HepG2 (cell line): ENCODE results near the gene POLH. TPM values are rescaled to one million over a fixed set of nuclear protein-coding genes. Genes with fewer than 3 reads are reported as not detected.

Source experiments
- BORCS8-MEF2B ChIP-seq: sonication (generic); formaldehyde crosslinking; IDR thresholded peaks from 2 replicates; pipeline ENCODE4 v1.8.0; 2022; ENCODE audit warnings: mild to moderate bottlenecking, missing genetic modification reagents
- BRCA1 ChIP-seq: sonication (generic); formaldehyde crosslinking; IDR thresholded peaks from 2 replicates; pipeline ENCODE4 v1.4.0; 2020; ENCODE audit warnings: missing genetic modification reagents
- EEA1 ChIP-seq: sonication (generic); formaldehyde crosslinking; IDR thresholded peaks from 2 replicates; pipeline ENCODE4 v1.5.1; 2020; ENCODE audit warnings: mild to moderate bottlenecking, missing genetic modification reagents, borderline replicate concordance
- FOXJ3 ChIP-seq: sonication (generic); formaldehyde crosslinking; IDR thresholded peaks from 2 replicates; pipeline ENCODE4 v1.4.0; 2020; ENCODE audit warnings: missing genetic modification reagents, mild to moderate bottlenecking, borderline replicate concordance
- IKZF4 ChIP-seq: sonication (generic); formaldehyde crosslinking; IDR thresholded peaks from 2 replicates; pipeline ENCODE4 v1.5.1; 2020; ENCODE audit warnings: borderline replicate concordance, mild to moderate bottlenecking, low read depth, missing genetic modification reagents; ENCODE audit errors: not compliant biosample characterization
- IRX3 ChIP-seq: sonication (generic); formaldehyde crosslinking; IDR thresholded peaks from 2 replicates; pipeline ENCODE4 v1.8.1; 2023; ENCODE audit warnings: mild to moderate bottlenecking, low read depth, missing genetic modification reagents, borderline replicate concordance
- RFXAP ChIP-seq: sonication (generic); formaldehyde crosslinking; IDR thresholded peaks from 2 replicates; pipeline ENCODE4 v1.4.0; 2020; ENCODE audit warnings: missing genetic modification reagents, borderline replicate concordance
- THAP11 ChIP-seq: IDR thresholded peaks from 2 replicates; pipeline ENCODE4 v1.6.1; 2016; ENCODE audit warnings: missing biosample characterization, missing genetic modification reagents
- ZNF17 ChIP-seq: sonication (generic); formaldehyde crosslinking; IDR thresholded peaks from 2 replicates; pipeline ENCODE4 v1.5.0; 2020; ENCODE audit warnings: mild to moderate bottlenecking, missing genetic modification reagents
- ZNF256 ChIP-seq: sonication (generic); formaldehyde crosslinking; conservative IDR thresholded peaks from 2 replicates; pipeline ENCODE4 v1.4.0; 2020; ENCODE audit warnings: missing genetic modification reagents
- ZNF263 ChIP-seq: sonication (generic); formaldehyde crosslinking; IDR thresholded peaks from 2 replicates; pipeline ENCODE4 v1.4.0; 2020; ENCODE audit warnings: missing genetic modification reagents
- ZNF841 ChIP-seq: sonication (generic); formaldehyde crosslinking; IDR thresholded peaks from 2 replicates; pipeline ENCODE4 v1.8.1; 2023; ENCODE audit warnings: missing genetic modification reagents, borderline replicate concordance
- polyA plus RNA-seq, 8 experiments: library from polyadenylated mRNA; depleted of rRNA in 3 of 8; stranded (reverse) in 7 of 8; unstranded in 1 of 8; fragments of >200 nt; fragmentation: Illumina TruSeq in 4 of 8; extraction: Trizol in 4 of 8; gene quantifications; 2 replicates each; pipeline versions ENCODE4 v1.2.1 to v1.2.3, GENCODE V29; 2011 to 2016; ENCODE audit warnings: low read depth in 4 of 8, missing spikeins in 1 of 8, mixed read lengths in 1 of 8; ENCODE audit not compliant: insufficient read depth in 1 of 8
- total RNA-seq, 5 experiments: library from RNA; depleted of rRNA; stranded (reverse); fragments of >200 nt; fragmentation: Illumina TruSeq; extraction: Trizol; gene quantifications; 2 replicates each; pipeline ENCODE4 v1.2.3, GENCODE V29; 2016; ENCODE audit warnings: low read depth in 1 of 5
- TF ChIP-seq, protein P1 (sequence below): sonication (generic); formaldehyde crosslinking; IDR thresholded peaks from 2 replicates; pipeline ENCODE4 v1.4.0; 2020; ENCODE audit warnings: mild to moderate bottlenecking, missing genetic modification reagents
- TF ChIP-seq, protein P2 (sequence below): sonication (generic); formaldehyde crosslinking; IDR thresholded peaks from 2 replicates; pipeline ENCODE4 v1.4.0; 2020; ENCODE audit warnings: mild to moderate bottlenecking, missing genetic modification reagents
- TF ChIP-seq, protein P3 (sequence below): sonication (generic); formaldehyde crosslinking; IDR thresholded peaks from 2 replicates; pipeline ENCODE4 v1.5.0; 2020; ENCODE audit warnings: mild to moderate bottlenecking, missing genetic modification reagents
- TF ChIP-seq, protein P4 (sequence below): sonication (generic); formaldehyde crosslinking; IDR thresholded peaks from 2 replicates; pipeline ENCODE4 v1.9.0; 2021; ENCODE audit warnings: missing genetic modification reagents, borderline replicate concordance

The POLH gene
- total and polyA plus RNA-seq, 2 of the 13 experiments (the other 11 are each of a cell fraction or from before 2014, with no cell fraction given): 11.6 to 25.0 TPM

DNA sequence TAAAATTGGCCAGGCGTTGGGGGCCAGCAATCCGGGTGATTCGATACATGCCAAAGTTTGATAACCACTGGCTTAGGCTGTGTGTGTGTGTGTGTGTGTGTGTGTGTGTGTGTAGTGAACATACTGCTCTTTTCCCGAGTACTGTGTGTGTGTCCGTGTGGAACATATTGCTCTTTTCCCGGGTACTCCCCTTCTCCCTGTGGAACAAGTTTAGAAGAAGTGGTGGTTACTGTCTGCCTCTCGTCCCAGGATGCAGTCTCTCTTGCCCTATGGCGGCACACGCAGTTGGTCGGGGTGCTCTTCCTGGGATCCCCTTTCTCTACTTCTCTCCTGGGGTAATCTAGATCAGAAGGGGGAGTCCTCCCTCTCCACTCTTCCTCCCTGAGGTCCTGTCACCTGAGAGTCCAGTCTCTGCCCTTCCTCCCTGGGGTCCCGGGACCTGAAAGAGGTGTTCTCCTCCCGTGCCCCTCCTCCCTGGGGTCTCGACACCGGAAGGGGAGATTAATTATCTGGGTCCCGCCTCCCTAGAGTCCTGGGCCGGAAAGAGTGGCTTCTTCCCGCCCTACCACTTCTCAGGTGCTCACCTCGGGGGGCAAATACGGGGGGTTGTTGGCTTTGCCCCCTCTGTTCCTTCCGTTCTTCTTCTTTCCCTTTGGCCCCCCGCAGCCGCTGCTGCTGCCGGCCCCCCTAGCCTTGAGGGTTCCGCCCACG lies 52.6 kb downstream of the POLH start (continued):
- peak; percentile 70; the same call in 1 of the 2 replicates for TF ChIP-seq EEA1
- TF ChIP-seq ZNF841: no peak
- TF ChIP-seq, protein P1, sequence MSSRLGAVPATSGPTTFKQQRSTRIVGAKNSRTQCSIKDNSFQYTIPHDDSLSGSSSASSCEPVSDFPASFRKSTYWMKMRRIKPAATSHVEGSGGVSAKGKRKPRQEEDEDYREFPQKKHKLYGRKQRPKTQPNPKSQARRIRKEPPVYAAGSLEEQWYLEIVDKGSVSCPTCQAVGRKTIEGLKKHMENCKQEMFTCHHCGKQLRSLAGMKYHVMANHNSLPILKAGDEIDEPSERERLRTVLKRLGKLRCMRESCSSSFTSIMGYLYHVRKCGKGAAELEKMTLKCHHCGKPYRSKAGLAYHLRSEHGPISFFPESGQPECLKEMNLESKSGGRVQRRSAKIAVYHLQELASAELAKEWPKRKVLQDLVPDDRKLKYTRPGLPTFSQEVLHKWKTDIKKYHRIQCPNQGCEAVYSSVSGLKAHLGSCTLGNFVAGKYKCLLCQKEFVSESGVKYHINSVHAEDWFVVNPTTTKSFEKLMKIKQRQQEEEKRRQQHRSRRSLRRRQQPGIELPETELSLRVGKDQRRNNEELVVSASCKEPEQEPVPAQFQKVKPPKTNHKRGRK (CRISPR knock-in tag): no peak
- TF ChIP-seq THAP11 (CRISPR knock-in tag): no peak
- TF ChIP-seq BRCA1 (CRISPR knock-in tag): no peak
- no peak for TF ChIP-seq IKZF4 (CRISPR knock-in tag)
- peak; percentile 68; the same call in 1 of the 2 replicates for TF ChIP-seq BORCS8-MEF2B (CRISPR knock-in tag)
- no peak for TF ChIP-seq RFXAP (CRISPR knock-in tag)
- TF ChIP-seq, protein P2, sequence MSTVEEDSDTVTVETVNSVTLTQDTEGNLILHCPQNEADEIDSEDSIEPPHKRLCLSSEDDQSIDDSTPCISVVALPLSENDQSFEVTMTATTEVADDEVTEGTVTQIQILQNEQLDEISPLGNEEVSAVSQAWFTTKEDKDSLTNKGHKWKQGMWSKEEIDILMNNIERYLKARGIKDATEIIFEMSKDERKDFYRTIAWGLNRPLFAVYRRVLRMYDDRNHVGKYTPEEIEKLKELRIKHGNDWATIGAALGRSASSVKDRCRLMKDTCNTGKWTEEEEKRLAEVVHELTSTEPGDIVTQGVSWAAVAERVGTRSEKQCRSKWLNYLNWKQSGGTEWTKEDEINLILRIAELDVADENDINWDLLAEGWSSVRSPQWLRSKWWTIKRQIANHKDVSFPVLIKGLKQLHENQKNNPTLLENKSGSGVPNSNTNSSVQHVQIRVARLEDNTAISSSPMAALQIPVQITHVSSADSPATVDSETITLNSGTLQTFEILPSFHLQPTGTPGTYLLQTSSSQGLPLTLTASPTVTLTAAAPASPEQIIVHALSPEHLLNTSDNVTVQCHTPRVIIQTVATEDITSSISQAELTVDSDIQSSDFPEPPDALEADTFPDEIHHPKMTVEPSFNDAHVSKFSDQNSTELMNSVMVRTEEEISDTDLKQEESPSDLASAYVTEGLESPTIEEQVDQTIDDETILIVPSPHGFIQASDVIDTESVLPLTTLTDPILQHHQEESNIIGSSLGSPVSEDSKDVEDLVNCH: no peak
- peak; percentile 99 for TF ChIP-seq ZNF263 (CRISPR knock-in tag)
- TF ChIP-seq, protein P3, sequence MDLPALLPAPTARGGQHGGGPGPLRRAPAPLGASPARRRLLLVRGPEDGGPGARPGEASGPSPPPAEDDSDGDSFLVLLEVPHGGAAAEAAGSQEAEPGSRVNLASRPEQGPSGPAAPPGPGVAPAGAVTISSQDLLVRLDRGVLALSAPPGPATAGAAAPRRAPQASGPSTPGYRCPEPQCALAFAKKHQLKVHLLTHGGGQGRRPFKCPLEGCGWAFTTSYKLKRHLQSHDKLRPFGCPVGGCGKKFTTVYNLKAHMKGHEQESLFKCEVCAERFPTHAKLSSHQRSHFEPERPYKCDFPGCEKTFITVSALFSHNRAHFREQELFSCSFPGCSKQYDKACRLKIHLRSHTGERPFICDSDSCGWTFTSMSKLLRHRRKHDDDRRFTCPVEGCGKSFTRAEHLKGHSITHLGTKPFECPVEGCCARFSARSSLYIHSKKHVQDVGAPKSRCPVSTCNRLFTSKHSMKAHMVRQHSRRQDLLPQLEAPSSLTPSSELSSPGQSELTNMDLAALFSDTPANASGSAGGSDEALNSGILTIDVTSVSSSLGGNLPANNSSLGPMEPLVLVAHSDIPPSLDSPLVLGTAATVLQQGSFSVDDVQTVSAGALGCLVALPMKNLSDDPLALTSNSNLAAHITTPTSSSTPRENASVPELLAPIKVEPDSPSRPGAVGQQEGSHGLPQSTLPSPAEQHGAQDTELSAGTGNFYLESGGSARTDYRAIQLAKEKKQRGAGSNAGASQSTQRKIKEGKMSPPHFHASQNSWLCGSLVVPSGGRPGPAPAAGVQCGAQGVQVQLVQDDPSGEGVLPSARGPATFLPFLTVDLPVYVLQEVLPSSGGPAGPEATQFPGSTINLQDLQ (CRISPR knock-in tag): no peak
- TF ChIP-seq FOXJ3 (CRISPR knock-in tag): no peak
- TF ChIP-seq ZNF256 (CRISPR knock-in tag): no peak
- TF ChIP-seq ZNF17 (CRISPR knock-in tag): no peak
- TF ChIP-seq, protein P4, sequence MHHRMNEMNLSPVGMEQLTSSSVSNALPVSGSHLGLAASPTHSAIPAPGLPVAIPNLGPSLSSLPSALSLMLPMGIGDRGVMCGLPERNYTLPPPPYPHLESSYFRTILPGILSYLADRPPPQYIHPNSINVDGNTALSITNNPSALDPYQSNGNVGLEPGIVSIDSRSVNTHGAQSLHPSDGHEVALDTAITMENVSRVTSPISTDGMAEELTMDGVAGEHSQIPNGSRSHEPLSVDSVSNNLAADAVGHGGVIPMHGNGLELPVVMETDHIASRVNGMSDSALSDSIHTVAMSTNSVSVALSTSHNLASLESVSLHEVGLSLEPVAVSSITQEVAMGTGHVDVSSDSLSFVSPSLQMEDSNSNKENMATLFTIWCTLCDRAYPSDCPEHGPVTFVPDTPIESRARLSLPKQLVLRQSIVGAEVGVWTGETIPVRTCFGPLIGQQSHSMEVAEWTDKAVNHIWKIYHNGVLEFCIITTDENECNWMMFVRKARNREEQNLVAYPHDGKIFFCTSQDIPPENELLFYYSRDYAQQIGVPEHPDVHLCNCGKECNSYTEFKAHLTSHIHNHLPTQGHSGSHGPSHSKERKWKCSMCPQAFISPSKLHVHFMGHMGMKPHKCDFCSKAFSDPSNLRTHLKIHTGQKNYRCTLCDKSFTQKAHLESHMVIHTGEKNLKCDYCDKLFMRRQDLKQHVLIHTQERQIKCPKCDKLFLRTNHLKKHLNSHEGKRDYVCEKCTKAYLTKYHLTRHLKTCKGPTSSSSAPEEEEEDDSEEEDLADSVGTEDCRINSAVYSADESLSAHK (CRISPR knock-in tag): no peak
- 0 out of 2 replicates have a peak, but pooled peaks have one; percentile 27 for TF ChIP-seq IRX3
